GM18502 (cell line): ENCODE results near the gene EVI5.

Source experiments
- ATAC-seq: cut with Tn5 transposase; IDR thresholded peaks from one replicate; pipeline ENCODE4 v1.9.1; 2021; ENCODE audit warnings: mild to moderate bottlenecking; ENCODE audit not compliant: unreplicated experiment, poor library complexity

Gene EVI5

GRCh38 chr1:92784639-92785500 is at the start of gene EVI5:
Gene EVI5, minus strand, starts transcription at chr1:92785108. Its CDS starts 48,562 bp downstream, at chr1:92736546.
- ATAC-seq = peak; percentile 94

GRCh38 chr1:92834617-92835016 is 49.7 kb upstream of the EVI5 start:
- no peak for ATAC-seq

DNA sequence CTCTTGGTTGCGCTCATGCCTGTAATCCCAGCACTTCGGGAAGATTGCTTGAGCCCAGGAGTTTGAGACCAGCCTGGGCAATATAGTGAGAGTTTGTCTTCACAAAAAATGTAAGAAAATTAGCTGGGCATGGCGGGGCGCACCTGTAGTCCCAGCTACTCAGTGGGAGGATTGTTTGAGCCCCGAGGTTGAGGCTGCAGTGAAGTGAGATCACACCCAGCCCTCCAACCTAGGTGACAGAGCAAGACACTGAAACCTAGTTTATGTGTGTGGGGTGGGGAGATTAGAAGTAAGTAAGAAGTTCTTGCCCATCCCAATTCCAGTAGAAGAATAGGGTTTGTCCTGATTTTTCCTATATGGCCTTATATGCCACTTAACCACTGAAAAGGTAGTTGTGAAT is 48.9 kb upstream of the EVI5 start:
- no peak for ATAC-seq

GRCh38 chr1:92832537-92833114 is 47.7 kb upstream of the EVI5 start:
- no peak for ATAC-seq

DNA sequence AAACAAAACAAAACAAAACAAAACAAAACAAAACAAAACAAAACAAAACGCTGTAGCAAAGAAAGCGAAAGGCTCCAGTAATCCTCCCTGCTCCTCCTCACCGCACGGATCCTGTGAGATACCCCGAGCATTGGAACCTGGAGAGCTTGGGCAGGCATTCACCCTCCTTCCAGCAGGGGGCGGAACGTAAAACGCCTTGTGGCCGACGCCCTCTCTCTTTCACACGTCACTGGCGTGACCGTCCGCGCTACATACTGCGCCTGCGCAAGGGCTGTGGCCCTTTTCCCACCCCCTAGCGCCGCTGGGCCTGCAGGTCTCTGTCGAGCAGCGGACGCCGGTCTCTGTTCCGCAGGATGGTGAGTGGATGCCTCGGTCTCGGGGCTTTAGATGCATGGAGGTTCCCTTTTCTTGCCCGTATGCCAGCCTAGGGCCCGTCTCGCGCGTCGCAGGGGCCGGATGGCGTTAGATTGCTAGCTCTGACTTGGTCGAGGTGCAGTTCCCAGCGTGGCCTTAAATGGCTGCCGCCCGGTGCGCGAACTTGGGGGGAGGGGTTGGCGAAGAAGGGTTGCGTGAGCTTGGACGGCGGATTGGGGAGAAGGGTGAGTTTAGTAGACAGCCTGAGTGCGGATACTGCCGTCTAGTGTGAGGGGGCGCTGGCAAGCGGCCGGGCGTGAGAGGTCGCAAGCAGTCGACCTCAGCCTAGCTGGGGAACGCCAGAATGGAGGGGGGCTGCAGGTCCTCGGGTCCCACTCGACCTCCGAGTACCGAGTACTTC is 47.0 kb upstream of the EVI5 start, which contains the start of gene RPL5:
Gene RPL5 (plus strand): TSS at position 279 of the 775 bp plus-strand sequence. CDS start 75 bp downstream, at position 354.
- ATAC-seq = peak; percentile 88

GRCh38 chr1:92831368-92831761 is 46.5 kb upstream of the EVI5 start:
- peak; percentile 2 for ATAC-seq

GRCh38 chr1:92826792-92827191 is 41.9 kb upstream of the EVI5 start:
- no peak for ATAC-seq

DNA sequence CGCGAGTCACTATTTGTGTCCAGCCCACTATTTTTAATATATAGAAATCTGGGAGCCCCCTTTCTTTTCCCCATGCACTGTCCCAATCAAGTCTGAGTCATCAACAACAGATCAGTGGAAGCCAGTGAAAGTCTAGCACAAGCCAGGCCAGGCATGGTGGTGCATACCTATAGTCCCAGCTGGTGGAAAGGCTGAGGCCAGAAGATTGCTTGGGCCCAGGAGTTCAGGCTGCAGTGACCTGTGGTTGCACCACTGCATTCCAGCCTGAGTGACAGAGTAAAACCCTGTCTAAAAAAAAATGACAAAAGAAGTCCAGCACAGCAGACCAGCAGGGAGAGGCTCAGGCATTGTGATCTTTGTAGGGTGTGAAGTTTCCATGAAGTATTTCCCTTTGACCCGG is 38.0 kb upstream of the EVI5 start:
- ATAC-seq = no peak

GRCh38 chr1:92820551-92820950 is 35.6 kb upstream of the EVI5 start:
- no peak for ATAC-seq

GRCh38 chr1:92820024-92820423 is 35.1 kb upstream of the EVI5 start:
- no peak for ATAC-seq

GRCh38 chr1:92817986-92818764 is 33.3 kb upstream of the EVI5 start:
- ATAC-seq = peak; percentile 76

DNA sequence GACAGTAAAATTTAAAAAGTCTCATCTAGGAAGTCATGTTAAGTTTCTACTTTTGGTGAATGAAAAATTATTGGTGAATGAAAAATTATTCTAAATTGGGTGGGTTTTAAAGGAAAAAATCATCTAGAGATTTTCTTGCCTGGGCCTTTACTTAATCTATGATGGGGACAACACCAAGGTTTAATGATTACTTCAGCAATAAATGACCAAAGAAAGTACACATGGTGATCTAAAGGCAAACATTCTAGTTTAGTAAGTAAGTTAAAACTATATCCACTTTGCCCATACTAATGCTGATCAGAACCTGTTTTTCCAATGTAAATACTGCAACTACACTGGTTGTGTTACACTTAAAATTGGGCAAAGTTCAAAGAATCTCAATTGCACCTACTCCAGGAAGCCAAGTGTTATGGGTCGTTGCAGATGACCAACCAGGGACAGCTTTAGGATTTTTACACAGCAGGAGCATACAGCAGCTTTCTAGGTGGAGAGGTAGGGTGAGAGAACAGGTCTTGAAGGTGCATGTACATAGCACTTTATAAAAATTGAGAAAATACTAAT is 32.3 kb upstream of the EVI5 start:
- ATAC-seq = no peak

DNA sequence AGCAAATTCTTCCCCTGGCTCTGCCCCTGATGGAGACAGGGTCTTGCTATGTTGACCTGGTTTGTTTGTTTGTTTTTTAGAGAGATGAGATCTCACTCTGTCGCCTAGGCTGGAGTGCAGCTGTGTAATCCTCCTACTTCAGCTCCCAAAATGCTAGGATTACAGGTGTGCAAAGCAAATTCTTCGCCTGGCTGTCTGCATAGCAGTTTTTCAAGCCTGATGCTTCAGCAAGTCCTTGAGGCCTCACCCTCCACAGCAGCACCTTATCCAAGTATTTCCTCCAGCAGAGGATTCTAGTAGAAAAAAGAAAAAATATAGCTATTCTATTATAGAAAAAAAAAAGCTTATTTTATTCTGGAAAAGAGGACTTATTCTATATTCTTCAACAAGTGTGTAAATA is 31.8 kb upstream of the EVI5 start:
- no peak for ATAC-seq

DNA sequence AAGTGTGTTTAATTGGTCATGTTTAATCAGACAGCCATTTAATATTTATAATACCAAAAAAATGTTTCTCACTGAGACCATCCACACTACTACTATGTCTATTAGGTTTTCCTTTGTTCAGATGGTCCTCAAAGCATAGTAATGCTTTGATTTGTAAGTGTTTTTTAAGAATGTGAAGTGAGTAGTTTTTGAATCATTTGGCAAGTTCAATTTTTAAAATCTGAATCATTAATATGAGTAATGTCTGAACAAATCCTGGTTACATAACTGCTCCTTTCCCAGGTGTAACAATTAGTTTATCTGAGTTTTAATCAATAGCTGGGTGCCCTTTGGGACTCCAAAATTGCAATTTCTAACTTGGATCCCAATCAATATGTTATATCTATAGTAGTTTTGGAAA is 23.5 kb upstream of the EVI5 start:
- ATAC-seq = no peak

DNA sequence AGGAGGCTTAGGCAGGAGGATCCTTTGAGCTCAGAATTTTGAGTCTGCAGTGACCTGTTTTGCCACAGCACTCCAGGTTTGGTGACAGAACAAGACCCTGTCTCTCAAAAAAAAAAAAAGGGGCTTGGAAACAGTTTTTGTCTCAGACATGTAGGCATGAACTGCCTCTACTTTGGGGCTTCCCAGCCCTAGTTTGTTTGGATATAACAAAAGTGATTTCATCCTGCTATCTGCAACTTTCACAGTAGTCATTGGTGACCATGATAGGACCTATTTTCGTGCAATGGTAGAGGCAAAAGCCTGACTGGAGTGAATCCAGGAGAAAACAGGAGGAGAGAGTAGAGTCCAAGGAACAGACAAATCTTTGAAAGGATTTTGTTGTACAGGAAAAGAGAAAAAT is 20.3 kb upstream of the EVI5 start:
- ATAC-seq = no peak

DNA sequence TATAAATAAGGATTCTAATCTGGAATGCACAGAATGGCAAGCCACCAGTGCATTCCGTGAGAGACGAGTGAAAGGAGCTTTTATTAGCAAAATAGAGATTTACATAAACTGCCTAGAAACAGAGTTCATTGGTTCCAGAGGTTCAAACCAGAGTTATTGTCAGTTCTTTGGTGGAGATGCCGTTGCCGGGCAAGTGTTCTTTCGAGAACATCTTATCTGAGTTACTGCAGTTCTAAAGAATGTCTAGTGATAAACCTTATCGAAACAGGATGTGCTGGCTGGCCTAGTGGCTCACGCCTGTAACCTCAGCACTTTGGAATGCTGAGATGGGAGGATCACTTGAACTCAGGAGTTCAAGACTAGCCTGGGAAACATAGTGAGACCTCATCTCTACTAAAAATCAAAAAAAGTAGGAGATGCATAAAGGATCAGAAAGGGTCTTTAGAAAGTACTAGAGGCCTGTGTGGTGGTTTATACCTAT is 19.9 kb upstream of the EVI5 start:
- ATAC-seq = no peak

- ATAC-seq = no peak
Measured at GRCh38 chr1:92803140-92803887, 18.4 kb upstream of the EVI5 start.

- ATAC-seq = no peak
Measured at GRCh38 chr1:92797961-92798360, 13.1 kb upstream of the EVI5 start.

GRCh38 chr1:92797297-92797696 is 12.4 kb upstream of the EVI5 start:
- ATAC-seq = no peak
